ENCODE data around the gene ASTL.

Gene ASTL

DNA sequence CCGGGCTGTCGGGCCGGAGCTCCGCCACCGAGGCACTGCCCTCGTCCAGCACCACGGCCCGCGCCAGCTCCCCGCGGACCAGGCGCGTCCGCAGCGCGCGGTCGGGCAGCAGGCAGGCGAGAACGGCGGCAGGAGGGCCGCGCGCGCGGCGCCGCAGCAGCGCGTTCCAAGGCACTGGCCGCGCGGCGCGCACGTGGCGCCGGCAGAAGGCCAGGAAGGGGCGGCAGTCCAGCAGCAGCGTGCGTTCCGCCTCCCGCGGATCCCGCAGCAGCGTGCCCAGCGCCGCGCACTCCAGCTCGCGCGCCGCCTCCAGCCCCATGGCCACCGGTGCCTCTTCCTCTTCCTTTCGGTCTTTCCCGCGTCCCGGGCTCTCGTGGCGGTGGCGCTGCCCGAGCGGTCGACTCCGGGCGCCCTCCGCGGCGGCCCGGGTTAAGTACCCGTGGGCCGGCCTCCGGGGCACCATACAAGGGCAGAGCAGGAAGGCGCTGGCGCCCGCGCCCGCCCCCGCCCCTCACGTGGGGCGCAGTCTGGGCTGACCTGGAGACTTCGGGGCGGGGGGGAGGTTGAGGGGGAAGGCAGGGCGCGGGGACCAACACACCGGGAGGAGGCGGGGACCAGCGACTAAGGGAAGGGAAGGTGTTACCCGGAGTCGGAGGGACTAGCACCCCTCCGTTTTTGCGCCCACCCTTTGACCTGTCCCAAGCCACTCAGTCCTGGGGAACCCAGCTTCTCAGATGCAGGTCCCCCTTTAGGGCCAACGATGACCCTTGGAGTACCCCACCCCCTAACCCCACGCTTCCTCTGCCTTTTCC lies 6.9 kb upstream of the ASTL start, which contains the start of gene DUSP2:
Gene DUSP2 (minus strand): TSS at position 405 of the 812 bp plus-strand sequence. CDS start 86 bp downstream, at position 319.
- DNase-seq: peak; percentile 95 to 97

DNA sequence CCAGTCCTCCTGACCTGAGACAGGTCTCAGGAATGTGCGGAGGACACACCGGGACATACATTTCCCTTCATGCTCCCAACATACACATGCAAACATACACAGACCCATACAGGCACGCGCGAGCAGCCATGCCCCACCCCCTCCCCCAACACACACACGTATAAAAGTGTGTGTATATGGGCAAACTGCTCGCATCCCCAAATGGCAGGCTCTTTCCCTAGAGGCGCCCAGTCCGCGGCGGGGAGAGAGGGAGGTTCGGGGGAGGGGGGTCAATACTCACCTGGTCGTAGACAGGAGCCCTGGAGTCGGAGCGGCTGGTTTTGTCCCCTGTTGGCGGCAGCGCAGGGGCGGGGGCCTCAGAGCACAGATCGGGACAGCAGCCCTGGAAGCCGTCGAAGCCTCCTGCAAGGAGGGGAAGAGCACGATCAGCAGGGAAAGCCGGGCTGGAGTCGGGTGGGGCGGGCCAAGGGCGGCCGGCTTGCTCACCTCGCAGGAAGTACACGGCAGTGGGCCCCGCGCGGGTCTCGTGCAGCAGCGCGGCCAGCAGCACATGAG lies 6.3 kb upstream of the ASTL start:
- peak; percentile 65 to 72 for DNase-seq

- DNase-seq: peak; percentile 55 to 65
These were observed 5.7 kb upstream of the ASTL start for GRCh38 chr2:96143848-96144480.

- peak; percentile 63 to 64 for DNase-seq
These were observed 5.0 kb upstream of the ASTL start for GRCh38 chr2:96143231-96143847.

DNA sequence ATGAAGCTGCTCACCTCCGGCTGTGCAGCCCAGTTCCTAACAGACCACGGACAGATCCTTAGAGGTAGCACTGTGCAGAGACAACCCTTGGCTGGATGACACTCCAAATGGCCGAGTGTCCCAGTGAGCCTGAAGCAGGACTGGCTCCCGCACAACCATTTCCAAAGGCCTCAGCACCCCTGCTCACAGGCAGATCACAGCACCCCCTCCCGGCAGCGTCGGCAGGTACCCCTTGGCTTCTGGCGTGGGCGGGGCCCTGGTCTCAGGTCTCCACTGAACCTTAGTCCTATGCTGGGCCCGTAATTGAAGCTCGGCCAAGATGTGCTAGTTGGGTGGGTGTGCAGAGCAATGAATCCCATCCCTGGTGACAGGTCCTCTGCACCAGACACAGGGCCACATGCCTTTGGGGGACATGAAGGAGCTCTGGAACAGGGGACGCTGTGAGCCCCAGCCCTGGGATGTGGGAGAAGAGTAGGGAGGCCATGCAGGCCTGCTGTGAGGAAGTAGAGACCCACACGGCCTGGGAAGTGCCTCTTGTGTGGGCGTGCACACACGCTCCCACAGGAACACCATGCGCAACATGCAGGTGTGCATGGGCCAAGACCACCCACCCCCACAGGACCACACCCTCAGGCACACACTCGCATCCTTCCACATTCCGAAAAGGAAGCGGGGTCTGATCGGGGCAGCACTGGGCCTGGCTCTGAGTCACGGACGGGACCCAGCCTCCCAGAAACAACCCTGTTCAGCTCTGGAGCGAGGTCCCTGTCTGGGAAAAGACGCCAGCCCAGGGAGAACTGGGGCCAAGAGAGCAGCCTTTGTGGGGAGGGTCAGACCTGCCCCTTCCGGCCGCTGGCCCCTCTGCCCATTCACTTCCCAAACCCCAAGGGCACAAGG lies 4.2 kb upstream of the ASTL start:
- DNase-seq: peak; percentile 92 to 93

- peak in 1 of 2 experiments; percentile 53 for DNase-seq
These were observed 3.3 kb upstream of the ASTL start for GRCh38 chr2:96141624-96141967.

GRCh38 chr2:96140941-96141623 lies 2.8 kb upstream of the ASTL start:
- peak in 1 of 2 experiments; percentile 49 for DNase-seq

GRCh38 chr2:96139181-96139758 lies 968 bp upstream of the ASTL start:
- no peak for DNase-seq

- DNase-seq: no peak
These were observed 752 bp downstream of the ASTL start for GRCh38 chr2:96137321-96138178.

- DNase-seq: no peak
These were observed 2.1 kb downstream of the ASTL start for GRCh38 chr2:96136129-96136720.

DNA sequence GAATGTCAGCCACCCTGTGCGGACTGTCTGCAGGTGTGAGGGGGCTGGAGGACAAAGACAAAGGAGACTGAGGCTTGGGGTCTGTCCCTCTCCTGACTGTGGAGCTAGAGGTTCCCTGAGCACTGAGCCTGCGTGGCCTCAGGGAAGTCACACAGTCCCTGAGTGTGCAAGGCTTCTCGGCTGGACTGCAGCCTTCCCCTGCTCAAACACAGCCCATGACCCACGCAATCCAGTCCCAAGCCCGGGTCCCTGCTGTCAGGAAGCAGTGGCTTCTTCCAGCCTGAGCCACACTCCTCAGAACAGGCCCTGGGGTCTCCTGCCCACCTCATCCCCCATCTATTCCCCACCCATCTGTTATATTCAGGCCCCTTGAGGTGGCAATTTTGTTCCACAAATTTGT lies 2.7 kb downstream of the ASTL start:
- DNase-seq: no peak

DNA sequence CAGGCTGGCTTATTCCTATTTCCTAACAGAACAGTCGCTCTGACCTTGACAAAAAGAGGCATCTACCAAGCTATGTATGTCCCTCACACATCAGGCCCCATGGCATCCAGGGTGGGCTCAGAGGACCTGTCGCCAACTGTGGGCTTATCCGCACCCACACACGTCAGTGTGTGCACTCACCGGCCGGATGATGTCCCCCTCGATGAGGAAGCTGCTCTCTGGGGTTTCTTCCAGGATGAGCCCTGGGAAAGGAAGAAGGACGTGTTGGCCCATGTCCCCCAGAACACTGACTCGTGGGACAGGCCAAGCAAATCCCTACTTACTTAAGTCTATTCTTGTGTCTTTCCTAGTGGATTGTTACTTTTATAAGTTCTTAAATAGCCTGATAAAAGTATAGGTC lies 3.1 kb downstream of the ASTL start:
- no peak for DNase-seq

DNA sequence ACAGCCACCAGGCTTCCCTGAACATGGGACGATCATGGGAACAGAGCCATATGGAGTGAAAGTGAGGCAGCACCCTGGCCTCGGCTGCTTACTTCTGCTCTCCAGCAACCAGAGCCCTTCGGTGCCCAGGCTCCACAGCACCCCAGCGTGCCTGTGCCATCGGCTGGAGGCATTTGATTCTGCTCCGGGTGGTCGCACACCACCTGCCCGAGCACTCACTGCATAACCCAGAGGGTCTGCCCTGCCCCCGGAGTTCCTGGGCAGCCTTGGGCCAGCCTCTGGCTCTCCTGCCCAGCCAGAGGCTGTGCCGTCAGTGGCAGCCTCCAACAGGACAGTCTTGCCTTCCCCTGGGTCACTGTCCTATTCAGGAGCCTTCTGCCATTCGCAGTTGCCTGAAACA lies 3.9 kb downstream of the ASTL start:
- DNase-seq: no peak

DNA sequence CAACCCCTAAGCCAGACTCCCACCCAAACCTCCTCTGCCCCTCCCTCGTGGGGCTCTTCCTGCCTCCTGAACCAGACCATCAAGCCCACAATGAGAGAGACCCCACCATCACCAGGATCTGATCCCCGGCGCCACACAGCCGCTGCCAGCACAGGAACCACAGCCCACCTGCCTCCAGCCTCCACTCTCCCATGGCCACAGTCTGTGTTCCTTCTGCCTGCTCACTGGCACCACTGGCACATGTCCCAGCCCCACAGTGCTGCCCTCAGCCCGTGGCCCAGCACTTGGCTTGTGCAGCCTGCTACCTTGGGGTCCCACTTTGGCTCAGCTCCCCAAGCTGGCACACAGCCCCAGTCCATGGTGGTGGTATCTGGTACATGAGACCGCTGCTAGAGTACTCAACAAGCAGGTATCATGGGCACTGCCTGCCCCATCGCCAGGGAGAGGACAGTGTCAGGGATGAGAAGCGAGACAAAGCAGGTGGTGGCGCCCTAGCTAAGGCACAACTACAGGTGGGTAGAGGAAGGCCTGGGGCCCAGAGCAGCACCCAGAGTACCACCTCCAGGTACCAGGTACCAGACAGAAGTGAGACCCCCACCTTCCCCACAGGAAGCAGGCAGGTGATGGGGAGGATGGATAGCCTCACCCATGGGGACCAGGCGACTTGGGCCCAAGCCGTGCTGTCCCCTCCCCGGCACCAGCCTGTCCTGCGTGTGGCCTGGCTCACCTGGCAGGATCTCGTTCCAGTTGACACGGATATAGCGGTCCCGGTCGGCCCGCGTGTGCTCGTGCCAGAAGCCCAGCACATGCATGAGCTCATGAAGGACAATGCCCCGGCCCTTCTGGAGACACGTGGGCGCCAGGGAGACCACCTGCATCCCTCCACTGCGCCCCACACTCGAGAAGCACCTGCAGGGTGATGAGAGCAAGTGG lies 6.2 kb downstream of the ASTL start:
- no peak for DNase-seq

DNA sequence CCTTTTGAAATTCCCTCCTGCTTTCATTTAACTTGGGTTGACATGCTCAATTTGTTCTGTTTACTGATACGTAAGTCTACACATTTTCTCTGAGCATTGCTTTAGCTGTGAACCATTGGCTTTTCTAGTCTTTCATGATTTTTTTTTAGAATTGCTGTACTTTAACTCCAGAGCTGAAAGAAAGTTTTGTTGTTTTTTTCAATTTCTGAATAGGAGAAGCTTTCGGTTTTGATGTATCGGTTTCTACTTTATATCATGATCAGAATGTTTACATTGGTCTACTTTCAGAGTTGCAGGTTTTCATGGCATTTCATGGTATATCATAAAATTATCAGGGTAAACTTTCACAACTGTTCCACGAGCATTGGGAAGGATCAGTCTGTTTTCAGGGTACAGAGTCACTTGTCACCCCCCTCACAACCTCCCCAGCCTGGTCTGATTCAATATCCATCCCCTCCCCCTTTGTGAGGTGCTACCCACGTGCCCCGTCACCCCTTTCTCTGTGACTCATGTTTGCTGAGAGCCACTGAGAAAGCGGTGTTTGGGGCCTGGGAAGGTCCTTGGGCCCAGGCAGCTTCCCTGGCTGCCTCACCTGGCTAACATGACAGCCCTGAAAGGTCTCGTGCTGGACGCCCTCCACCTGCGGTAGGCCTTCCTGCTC lies 7.0 kb downstream of the ASTL start:
- DNase-seq: peak; percentile 66 to 69

GRCh38 chr2:96130483-96130882 lies 7.8 kb downstream of the ASTL start:
- DNase-seq: no peak

DNA sequence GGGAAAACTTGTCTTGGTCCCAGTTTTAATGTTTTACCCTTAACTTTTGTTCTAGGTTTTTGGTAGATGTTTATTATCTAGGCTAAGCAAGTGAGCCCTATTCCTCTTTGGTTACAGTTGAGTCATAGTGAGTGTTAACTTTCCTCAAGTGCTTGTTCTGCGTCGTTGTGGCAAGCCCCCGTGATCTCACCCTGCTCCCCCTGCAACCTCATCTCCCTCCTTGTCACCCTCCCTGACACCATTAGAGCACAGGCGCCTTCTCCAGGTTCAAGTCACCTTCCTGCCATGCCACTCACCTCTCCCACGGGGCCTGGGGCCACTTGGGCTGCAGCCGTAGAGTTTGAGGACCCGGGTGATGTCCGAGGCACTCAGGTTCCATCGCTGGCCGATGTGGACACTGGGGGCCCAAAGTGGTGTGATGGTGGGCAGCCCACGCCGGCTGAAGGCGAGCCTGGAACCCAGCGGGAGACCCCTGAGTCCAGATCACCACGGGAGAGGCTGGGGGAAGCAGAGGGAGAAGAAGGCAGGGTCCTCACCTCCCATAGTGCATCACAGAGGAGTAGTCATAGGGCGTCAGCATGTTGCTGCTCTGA lies 8.7 kb downstream of the ASTL start:
- no peak for DNase-seq

DNA sequence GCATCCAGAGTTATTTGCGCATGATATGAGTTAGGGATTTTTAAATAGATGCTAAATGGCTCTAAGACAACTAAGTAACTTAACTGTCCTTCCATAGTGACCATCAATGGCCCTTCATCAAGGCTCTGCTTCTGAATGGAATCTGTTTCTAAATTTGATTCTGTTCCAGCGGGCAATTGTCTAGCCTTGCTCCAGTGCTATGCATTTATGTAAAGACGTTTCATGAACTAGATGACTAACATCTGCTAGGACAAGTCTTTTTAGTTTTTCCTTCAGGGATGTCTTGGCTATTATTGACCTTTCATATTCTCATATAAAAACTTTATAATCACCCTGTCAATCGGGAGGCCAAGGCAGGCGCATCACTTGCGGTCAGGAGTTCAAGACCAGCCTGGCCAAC lies 9.8 kb downstream of the ASTL start:
- no peak for DNase-seq

Measured in activated T-cell treated with anti-CD3 and anti-CD28 coated beads, Interleukin-2, amount 50 U/mL, for 48 hours (primary cell).